DOHH2 (cell line): ENCODE measurements around the gene CCDC158.
A peak's percentile ranks its signal among the peaks of the same experiment; 100 is the strongest.

Experiments
- CTCF ChIP-seq: fragments of 200-600 bp; sonication (generic); IDR thresholded peaks from one replicate; pipeline ENCODE4 v1.5.1; 2014; ENCODE audit warnings: antibody characterized with exemption, mild to moderate bottlenecking, low read depth, low read length; ENCODE audit not compliant: poor library complexity, severe bottlenecking
- EZH2phosphoT487 ChIP-seq: fragments of 200-600 bp; sonication (generic); IDR thresholded peaks from 2 replicates; pipeline ENCODE4 v1.6.1; 2017; ENCODE audit warnings: borderline replicate concordance, mild to moderate bottlenecking, antibody characterized with exemption, low read length, moderate library complexity, mixed read lengths

GRCh38 chr4:76430519-76431388, 9.8 kb upstream of the CCDC158 start:
- peak; percentile 72 for TF ChIP-seq CTCF
- no peak for TF ChIP-seq EZH2phosphoT487
